Spleen (tissue), 7 donors: ENCODE measurements around the gene MGA.

ENCODE experiments used
- CTCF ChIP-seq, 11 experiments: fragments of 200-600 bp in 7 of 11; fragments of 450-650 bp in 4 of 11; sonication (generic) in 4 of 11; IDR thresholded peaks in 8 of 11; conservative IDR thresholded peaks in 3 of 11; 1 replicate in 7 of 11; 2 replicates in 4 of 11; pipeline versions ENCODE4 v1.4.0 to v1.8.0; 2016 to 2021; ENCODE audit warnings: antibody characterized with exemption in 11 of 11, inconsistent platforms in 4 of 11, mild to moderate bottlenecking in 1 of 11
- POLR2A ChIP-seq, 3 donors: fragments of 450-650 bp; IDR thresholded peaks; one replicate each; pipeline ENCODE4 v1.5.1; 2017; ENCODE audit warnings: antibody characterized with exemption in 3 of 3, mild to moderate bottlenecking in 1 of 3
- POLR2AphosphoS5 ChIP-seq, 3 donors: sonication (generic); formaldehyde crosslinking; IDR thresholded peaks; one replicate each; pipeline ENCODE4 v1.5.1; 2017; ENCODE audit warnings: antibody characterized with exemption in 3 of 3
- donor health status: DM: no; HTN: no; CAD: no; lungs with moderate emphysema.
- donor health status: DM: no; HTN: no; CAD: no.
- donor health status: DM: no; HTN: no; CAD: no.

- TF ChIP-seq POLR2A (IDR thresholded peaks at IDR 0.05) (no peak), CTCF (IDR thresholded peaks at IDR 0.05 in 8 of 11, conservative IDR thresholded peaks at IDR 0.05 in 3 of 11) (no peak), POLR2AphosphoS5 (IDR thresholded peaks at IDR 0.05) (no peak)
Observed at GRCh38 chr15:41631880-41632470, 28.2 kb upstream of the MGA start.
